VCaP (cell line): ENCODE data around the gene SMIM35.

Source experiments
- H3K27ac ChIP-seq: fragments of 450-650 bp; 2 replicates; pipeline ENCODE4 v1.5.1; 2017
- CTCF ChIP-seq: fragments of 450-650 bp; conservative IDR thresholded peaks from 2 replicates; pipeline ENCODE4 v1.5.1; 2017; ENCODE audit warnings: mild to moderate bottlenecking, moderate library complexity

SMIM35 gene

GRCh38 chr11:118042141-118042540 is 44.6 kb downstream of the SMIM35 start:
- no peak for TF ChIP-seq CTCF
- no peak overlapping the region for H3K27ac ChIP-seq

GRCh38 chr11:118033443-118033842 is 53.3 kb downstream of the SMIM35 start:
- TF ChIP-seq CTCF: no peak
- no peak overlapping the region for H3K27ac ChIP-seq

GRCh38 chr11:118028626-118029025 is 58.1 kb downstream of the SMIM35 start:
- no peak overlapping the region for H3K27ac ChIP-seq
- TF ChIP-seq CTCF: no peak

- TF ChIP-seq CTCF: no peak
- H3K27ac ChIP-seq: no peak overlapping the region
Measured at GRCh38 chr11:118027694-118028093, 59.1 kb downstream of the SMIM35 start.

- no peak overlapping the region for H3K27ac ChIP-seq
- no peak for TF ChIP-seq CTCF
Measured at GRCh38 chr11:118021146-118021545, 65.6 kb downstream of the SMIM35 start.

GRCh38 chr11:118018401-118018800 is 68.4 kb downstream of the SMIM35 start:
- no peak overlapping the region for H3K27ac ChIP-seq
- TF ChIP-seq CTCF: no peak

- no peak overlapping the region for H3K27ac ChIP-seq
- TF ChIP-seq CTCF: no peak
Measured at GRCh38 chr11:118017631-118018315, 69.0 kb downstream of the SMIM35 start.
